Camera-type eye (tissue), 1 donor: ENCODE results near the gene RNH1. TPM values are rescaled to one million over a fixed set of nuclear protein-coding genes. Genes with fewer than 3 reads are reported as not detected.

ENCODE experiments used
- total RNA-seq: library from RNA; depleted of rRNA; stranded (reverse); fragments of >200 nt; gene quantifications from one replicate; pipeline ENCODE4 v1.2.3, GENCODE V29; 2014

The RNH1 gene
- total RNA-seq = 116 TPM

DNA sequence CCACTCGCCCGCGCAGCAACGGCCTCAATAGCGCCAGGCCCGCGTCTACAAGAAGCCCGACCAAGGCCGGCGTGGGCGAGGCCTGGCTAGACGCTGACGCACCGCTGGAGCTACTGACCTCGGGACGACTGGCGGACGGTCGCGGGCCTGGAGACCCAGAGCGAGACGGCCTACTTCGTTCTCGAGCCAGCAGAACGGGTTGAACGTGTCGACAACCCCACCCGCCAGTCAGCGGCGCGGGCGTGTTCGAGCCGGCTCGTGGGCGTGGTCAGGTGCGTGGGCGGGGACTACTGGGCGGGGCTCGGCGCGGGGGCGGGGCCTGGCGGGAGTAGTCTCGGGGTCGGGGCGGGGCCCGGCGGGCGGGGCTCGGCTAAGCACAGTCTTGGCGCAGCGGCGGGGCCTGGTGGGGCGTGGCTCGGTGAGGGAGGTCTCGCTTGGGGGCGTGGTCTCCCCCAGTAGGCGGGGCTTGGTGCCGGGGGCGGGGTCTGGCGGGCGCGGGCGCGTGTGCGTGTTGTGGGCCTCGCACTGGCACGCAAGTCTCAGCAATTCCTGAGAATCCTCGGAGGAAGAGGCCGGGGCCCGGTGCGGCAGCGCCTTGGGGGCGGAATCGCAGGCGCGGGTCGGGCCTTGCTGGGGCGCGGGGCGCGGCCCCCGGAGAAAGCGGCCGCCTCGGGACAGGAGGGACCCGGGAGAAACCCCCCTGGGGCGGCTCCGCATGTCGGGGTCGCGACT, at the start of gene RNH1:
Gene RNH1 (minus strand): TSS at position 248 of the 732 bp plus-strand sequence. CDS start 5,080 bp downstream, outside the sequence.

DNA sequence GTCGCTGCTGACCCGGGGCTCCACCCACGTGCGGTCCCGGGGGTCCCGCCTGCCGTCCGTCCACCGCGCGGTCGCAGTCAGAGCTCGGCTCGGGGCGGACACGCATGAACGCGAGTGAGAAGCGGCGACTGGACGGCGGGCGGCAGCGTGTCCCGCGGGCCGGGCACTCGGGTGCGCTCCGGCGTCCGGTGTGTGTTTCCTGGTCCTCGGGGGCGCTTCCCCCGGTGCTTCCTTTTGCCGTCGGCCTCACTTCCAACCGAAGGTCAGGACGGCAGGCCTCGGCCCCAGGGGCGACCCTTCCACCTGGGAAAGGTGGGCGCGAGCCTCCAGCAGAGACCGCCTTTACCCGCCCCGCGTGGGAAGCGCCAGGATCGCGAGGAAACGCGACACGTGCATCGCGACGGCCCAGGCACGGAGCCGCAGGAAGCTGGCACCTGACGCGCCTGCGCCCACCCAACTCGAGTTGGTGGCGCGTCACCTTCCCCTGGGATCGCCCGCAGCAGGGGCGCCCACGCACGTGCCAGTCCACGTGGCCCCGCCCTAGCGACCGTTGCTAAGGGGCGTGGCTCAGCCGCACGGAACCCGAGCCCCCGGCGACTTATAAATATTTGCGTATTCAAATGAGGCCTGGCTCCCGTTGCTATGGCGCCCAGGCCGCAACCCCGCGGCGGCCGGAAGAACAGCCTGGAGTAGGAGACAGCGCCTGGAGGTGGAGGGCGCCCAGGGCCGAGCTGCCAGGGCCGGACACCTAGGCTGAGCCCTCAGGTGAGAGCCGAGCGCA, 30.0 kb upstream of the RNH1 start, which contains the start of gene LRRC56:
Gene LRRC56 (plus strand): TSS at position 687 of the 781 bp plus-strand sequence. CDS start 3,158 bp downstream, outside the sequence.

DNA sequence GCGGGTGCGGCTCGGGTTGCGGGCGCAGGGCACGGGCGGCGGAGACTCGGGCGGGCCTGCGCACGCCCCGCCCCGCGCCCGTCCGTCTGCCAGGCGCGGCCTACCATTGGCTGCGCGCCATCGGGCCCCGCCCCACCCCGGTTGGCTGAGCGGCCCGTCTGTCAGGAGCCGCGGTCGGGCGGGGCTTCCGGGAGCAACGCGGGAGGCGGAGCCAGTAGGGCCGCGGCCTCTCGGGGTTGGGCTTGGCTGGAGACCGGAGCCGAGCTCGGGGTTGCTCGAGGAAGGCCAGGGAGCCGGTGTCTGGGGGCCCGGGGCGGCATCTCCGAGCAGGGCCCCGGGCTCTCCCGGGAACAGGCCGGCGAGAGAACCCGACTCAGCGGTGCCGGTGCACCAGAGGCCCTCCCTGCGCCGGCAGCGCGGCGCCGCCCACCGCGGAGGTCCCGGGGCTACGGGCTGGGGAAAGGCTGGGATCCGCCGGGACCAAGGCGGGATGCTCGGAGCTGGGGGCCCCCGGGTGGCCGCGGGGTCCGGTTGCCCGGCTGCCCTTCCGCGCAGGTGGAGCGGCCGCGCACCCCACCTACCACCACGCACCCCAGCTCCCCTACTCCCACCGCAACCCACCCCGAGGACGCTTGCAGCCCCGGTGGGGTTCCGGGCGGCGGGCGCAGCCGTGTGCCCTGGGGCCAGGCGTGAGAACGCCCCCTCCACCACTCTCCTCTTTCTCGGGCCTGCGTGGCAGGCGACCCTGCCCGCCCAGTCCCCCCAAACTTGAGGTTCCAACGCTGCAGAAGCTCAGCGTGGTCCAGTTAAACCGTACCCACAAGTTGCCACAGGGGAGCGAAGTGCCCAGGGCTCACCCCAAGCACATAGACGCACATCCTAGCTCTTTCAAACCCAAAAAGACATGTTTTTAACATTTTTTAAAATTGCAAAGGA, 28.7 kb upstream of the RNH1 start, which contains the start of gene HRAS:
Gene HRAS (minus strand): TSS at position 58 of the 936 bp plus-strand sequence.

DNA sequence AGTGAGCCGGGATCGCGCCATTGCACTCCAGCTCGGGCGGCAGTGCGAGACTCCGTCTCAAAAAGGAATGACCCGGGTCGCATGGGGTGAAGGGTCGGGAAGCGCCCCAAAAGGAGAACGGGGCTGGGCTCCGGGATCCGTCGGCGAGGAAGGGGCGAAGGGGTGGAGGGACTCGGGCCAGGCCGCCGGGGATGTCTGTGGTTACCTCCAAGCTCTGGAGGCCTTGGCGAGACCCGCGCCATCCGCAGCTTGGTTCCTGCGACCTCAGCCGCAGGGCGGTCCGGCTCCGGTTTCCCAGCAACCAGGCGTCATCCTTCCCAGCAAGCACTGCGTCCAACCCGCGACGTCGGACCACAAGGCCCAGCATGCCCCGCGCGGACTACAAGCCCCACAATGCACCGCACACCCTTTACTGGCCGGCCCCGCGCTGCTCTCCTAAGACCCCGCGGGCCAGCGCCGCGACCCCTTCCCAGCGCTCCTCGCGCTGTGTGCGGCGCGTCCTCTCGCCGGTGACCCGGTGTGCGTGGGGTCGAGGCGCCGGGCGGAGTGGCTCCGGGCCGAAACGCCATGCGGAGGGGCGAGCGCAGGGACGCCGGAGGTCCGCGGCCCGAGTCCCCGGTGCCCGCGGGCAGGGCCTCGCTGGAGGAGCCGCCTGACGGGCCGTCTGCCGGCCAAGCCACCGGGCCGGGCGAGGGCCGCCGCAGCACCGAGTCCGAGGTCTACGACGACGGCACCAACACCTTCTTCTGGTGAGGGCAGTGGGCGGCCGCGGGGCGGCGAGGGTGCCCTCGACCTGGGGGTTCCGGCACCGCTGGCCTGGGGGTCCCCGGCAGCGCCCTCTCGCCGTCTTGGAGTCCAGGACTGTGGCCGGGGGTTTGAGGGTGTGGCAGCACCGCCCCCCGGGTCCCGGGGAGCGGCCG, 56.9 kb downstream of the RNH1 start, which contains the start of gene PTDSS2:
Gene PTDSS2 (plus strand): TSS at position 391 of the 920 bp plus-strand sequence. CDS start 177 bp downstream, at position 568.

Other genes with a start within 250 kb of the RNH1 start
- 0.22 TPM for gene NLRP6, start 228.8 kb downstream of the RNH1 start, total RNA-seq
- gene PGGHG, start 218.1 kb downstream of the RNH1 start, total RNA-seq = 22.1 TPM
- not detected for gene IFITM5, start 207.7 kb downstream of the RNH1 start, total RNA-seq
- gene IFITM2, start 199.4 kb downstream of the RNH1 start, total RNA-seq = 11.1 TPM
- gene IFITM1, start 193.2 kb downstream of the RNH1 start, total RNA-seq = 20.2 TPM
- gene IFITM3, start 186.4 kb downstream of the RNH1 start, total RNA-seq = 43.5 TPM
- gene B4GALNT4, start 137.7 kb downstream of the RNH1 start, total RNA-seq = 71.6 TPM
- 5.5 TPM for gene PKP3, start 113.0 kb downstream of the RNH1 start, total RNA-seq
- 13.3 TPM for gene SIGIRR, start 92.2 kb downstream of the RNH1 start, total RNA-seq
- 1.4 TPM for gene ANO9, start 65.2 kb downstream of the RNH1 start, total RNA-seq
- 36.4 TPM for gene PTDSS2, start 57.0 kb downstream of the RNH1 start, total RNA-seq
- 26.4 TPM for gene HRAS, start 28.3 kb upstream of the RNH1 start, total RNA-seq
- 1.2 TPM for gene LRRC56, start 30.3 kb upstream of the RNH1 start, total RNA-seq
- 0.33 TPM for gene LMNTD2, start 53.5 kb upstream of the RNH1 start, total RNA-seq
- 10.8 TPM for gene RASSF7, start 53.7 kb upstream of the RNH1 start, total RNA-seq
- gene PHRF1, start 69.2 kb upstream of the RNH1 start, total RNA-seq = 34.7 TPM
- 12.1 TPM for gene IRF7, start 108.7 kb upstream of the RNH1 start, total RNA-seq
- gene CDHR5, start 117.7 kb upstream of the RNH1 start, total RNA-seq = 0.88 TPM
- not detected for gene SCT, start 119.9 kb upstream of the RNH1 start, total RNA-seq
- 1.2 TPM for gene DRD4, start 130.0 kb upstream of the RNH1 start, total RNA-seq
- 31.4 TPM for gene DEAF1, start 188.0 kb upstream of the RNH1 start, total RNA-seq
- 18.5 TPM for gene TMEM80, start 188.6 kb upstream of the RNH1 start, total RNA-seq
- 14.1 TPM for gene EPS8L2, start 199.0 kb upstream of the RNH1 start, total RNA-seq
- 91.0 TPM for gene TALDO1, start 240.2 kb upstream of the RNH1 start, total RNA-seq